NB4 (cell line): ENCODE measurements around the gene RNF220.

Experiments
- DNase-seq: peaks from one replicate; pipeline ENCODE4 v3.0.0; 2010; ENCODE audit warnings: low read depth
- H3K4me3 ChIP-seq: one replicate; pipeline ENCODE4 v1.5.1; 2011; ENCODE audit warnings: mild to moderate bottlenecking, low read depth, low read length, moderate library complexity
- CTCF ChIP-seq: IDR thresholded peaks from one replicate; pipeline ENCODE4 v1.5.1; 2012; ENCODE audit warnings: low read depth, low read length
- MYC ChIP-seq: IDR thresholded peaks from 2 replicates; pipeline ENCODE4 v1.6.1; 2011; ENCODE audit warnings: low read depth, low read length
- POLR2A ChIP-seq: IDR thresholded peaks from 2 replicates; pipeline ENCODE4 v1.6.1; 2011; ENCODE audit warnings: mild to moderate bottlenecking; ENCODE audit not compliant: insufficient read length; ENCODE audit errors: extremely low read depth
- TF ChIP-seq, protein P1 (sequence below): IDR thresholded peaks from 2 replicates; pipeline ENCODE4 v1.6.1; 2011; ENCODE audit warnings: low read depth, low read length

RNF220 gene

GRCh38 chr1:44647896-44648295 lies 242.8 kb downstream of the RNF220 start:
- H3K4me3 ChIP-seq: no peak overlapping the region
- TF ChIP-seq MYC: no peak
- no peak for TF ChIP-seq POLR2A
- TF ChIP-seq, protein P1, sequence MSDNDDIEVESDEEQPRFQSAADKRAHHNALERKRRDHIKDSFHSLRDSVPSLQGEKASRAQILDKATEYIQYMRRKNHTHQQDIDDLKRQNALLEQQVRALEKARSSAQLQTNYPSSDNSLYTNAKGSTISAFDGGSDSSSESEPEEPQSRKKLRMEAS: no peak
- TF ChIP-seq CTCF: no peak
- no peak for DNase-seq

- DNase-seq: no peak
- H3K4me3 ChIP-seq: no peak overlapping the region
- TF ChIP-seq CTCF (no peak), MYC (no peak)
- TF ChIP-seq, protein P1: no peak
Observed at GRCh38 chr1:44648529-44649250, 243.6 kb downstream of the RNF220 start.

DNA sequence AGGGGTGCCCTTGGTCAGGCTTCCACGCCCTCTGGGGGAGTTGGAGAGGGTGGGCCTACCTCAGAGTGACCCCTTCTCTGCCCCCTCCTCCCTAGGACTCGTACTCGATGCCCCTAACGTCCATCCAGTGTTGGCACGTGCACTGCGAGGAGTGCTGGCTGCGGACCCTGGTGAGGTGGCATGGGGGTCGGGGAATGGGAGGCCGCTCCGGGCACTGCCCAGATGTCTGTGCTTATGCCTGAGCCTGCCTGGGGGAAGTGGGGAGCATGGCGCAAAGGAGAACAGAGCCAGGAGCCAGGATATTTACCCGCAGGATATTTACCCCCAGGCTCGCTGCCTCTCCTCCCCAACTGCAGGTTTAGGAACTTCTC lies 244.7 kb downstream of the RNF220 start:
- H3K4me3 ChIP-seq: no peak overlapping the region
- TF ChIP-seq POLR2A (no peak), CTCF (no peak), MYC (no peak)
- TF ChIP-seq, protein P1: no peak
- no peak for DNase-seq

DNA sequence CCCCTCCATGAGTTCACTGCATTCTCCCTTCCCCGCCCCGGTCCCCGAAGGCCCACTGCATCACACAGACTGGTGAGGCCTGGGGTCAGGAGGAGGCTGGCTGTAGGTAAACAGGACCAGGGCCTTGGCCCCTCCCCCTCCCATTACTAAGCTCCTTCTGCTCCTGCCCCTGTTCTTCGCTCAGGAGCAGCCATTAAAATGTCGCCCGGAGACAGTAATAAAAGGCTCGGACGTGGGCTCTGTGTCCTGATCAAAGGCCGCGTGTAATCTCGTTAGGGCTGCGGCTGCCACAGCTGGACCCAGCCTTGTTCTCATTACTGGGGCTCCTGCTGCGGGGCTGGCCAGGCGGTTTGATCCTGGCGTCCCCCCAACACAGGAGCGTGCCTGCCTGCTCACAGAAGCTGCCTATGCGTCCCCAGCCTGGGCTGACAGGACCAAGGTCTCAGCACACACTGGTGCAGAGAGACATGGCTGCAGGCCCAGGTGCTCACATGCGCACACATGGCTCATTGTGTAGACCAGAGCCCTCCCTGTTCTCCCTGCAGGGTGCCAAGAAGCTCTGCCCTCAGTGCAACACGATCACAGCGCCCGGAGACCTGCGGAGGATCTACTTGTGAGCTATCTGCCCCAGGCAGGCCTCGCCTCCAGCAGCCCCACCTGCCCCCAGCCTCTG lies 245.2 kb downstream of the RNF220 start:
- TF ChIP-seq POLR2A: no peak
- no peak for TF ChIP-seq MYC
- TF ChIP-seq, protein P1: no peak
- no peak for TF ChIP-seq CTCF
- H3K4me3 ChIP-seq: no peak overlapping the region
- DNase-seq: no peak

DNA sequence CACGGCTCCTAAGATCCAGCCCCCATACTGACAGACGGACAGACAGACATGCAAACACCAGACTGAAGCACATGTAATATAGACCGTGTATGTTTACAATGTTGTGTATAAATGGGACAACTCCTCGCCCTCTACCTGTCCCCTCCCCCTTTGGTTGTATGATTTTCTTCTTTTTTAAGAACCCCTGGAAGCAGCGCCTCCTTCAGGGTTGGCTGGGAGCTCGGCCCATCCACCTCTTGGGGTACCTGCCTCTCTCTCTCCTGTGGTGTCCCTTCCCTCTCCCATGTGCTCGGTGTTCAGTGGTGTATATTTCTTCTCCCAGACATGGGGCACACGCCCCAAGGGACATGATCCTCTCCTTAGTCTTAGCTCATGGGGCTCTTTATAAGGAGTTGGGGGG lies 246.0 kb downstream of the RNF220 start:
- DNase-seq: no peak
- no peak for TF ChIP-seq MYC
- no peak for TF ChIP-seq POLR2A
- TF ChIP-seq, protein P1: no peak
- TF ChIP-seq CTCF: no peak
- no peak overlapping the region for H3K4me3 ChIP-seq
